GM13977 (cell line): ENCODE data around the gene S100A3.

Source experiments
- DNase-seq: peaks from one replicate; pipeline ENCODE4 v3.0.0; 2012; ENCODE audit warnings: low spot score
- in situ Hi-C: fragments of 300-500 bp; cut with MboI; formaldehyde crosslinking; loops from one replicate; pipeline ENCODE4 v1.12.0; 2022; ENCODE audit warnings: low sequenced_read_pairs, low pct_unique_long_range_greater_than_20kb, mixed read lengths, inconsistent platforms; ENCODE audit not compliant: unreplicated experiment
- TF ChIP-seq, protein P1 (sequence below): IDR thresholded peaks from 2 replicates; pipeline ENCODE4 v1.5.1; 2012; ENCODE audit warnings: mild to moderate bottlenecking, control low read depth; ENCODE audit not compliant: insufficient read depth; ENCODE audit errors: extremely low read depth, missing control alignments

S100A3 gene

DNA sequence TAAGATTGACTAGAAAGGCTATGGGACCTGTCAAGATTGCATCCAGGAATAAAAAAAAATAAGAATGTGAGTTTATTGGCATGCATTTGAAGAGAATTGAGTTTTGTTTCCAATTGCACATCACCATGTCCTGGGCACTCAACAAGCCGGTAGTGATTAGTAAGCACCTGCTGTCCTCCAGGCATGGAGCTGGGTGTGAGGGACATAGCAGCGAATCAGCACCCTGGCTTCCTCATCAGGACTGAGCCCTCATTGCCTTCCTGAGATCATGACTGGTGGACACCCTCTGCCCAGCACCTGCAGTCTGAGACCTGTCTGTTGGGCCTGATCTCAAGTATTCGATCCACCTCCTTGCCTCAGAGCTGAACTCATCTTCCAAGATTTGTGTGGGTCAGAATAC lies 40.0 kb downstream of the S100A3 start:
- TF ChIP-seq, protein P1, sequence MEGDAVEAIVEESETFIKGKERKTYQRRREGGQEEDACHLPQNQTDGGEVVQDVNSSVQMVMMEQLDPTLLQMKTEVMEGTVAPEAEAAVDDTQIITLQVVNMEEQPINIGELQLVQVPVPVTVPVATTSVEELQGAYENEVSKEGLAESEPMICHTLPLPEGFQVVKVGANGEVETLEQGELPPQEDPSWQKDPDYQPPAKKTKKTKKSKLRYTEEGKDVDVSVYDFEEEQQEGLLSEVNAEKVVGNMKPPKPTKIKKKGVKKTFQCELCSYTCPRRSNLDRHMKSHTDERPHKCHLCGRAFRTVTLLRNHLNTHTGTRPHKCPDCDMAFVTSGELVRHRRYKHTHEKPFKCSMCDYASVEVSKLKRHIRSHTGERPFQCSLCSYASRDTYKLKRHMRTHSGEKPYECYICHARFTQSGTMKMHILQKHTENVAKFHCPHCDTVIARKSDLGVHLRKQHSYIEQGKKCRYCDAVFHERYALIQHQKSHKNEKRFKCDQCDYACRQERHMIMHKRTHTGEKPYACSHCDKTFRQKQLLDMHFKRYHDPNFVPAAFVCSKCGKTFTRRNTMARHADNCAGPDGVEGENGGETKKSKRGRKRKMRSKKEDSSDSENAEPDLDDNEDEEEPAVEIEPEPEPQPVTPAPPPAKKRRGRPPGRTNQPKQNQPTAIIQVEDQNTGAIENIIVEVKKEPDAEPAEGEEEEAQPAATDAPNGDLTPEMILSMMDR = no peak
- in situ Hi-C loops = loop anchor here (25.0 kb wide), 1 partner anchor 478 kb away; the partner anchor contains the start of genes JTB, RAB13 and RPS27
- DNase-seq = no peak

DNA sequence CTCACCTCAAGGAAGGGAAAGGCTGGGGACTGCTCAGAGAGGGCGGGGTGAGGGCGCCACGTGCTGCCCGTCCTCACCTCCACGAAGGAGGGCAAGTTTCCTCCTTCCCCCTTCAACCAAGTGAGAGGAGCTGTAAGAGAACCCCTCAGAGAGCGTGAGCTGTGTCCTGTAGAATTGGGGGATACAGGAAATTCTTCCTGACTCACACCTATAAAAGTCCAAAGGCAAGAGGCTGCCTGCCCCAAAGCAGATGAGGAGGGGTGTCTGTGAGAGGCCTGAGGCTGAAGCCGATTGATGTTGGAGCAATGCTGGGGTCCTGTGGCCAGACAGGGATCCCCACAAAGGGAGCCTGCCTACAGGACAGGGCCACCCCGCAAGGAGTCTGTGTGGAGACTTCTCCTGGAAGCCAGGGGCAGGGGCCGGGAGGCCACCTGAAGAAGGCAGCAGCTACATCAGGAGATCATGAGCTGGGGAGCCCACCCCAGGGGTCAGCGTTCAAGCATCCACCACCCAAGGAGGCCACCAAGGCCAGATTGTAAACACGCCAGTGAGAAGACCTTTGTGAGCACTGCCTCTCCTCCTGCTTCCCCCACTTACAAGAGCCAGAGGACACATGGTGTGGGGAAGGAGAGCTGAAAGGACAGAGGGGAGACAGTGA lies 41.0 kb downstream of the S100A3 start:
- in situ Hi-C loops = loop anchor here (25.0 kb wide), 1 partner anchor 479 kb away; the partner anchor contains the start of genes JTB, RAB13 and RPS27
- no peak for DNase-seq
- TF ChIP-seq, protein P1 = no peak

DNA sequence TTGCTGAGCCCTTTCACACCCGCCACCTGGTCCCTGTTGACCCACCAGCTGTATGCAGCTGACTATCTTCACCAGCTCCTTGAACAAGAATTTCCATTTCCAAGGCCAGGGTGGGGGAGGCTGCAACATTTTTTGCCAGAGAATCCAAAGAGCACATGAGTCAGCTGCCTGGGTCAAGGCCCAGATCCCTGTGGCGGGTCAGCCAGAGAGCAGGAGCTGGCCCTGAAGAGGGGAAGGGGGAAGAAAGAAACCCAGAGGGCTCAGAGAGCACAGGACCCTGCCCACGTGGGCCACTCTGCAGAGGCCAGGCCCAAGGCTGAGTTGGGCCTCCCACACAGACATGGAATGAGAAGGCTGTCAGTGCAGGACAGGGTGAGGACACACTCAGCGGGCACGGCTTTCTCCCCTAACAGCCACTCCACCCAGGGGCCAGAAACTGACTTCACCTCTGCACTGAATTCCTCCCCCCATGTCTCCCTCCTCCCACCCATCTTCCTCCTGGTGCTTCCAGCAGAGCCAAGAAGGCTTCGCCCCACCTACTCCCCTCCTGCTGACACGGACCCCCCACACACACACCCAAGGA lies 42.1 kb downstream of the S100A3 start:
- no peak for DNase-seq
- in situ Hi-C loops = loop anchor here (25.0 kb wide), 1 partner anchor 480 kb away; the partner anchor contains the start of genes JTB, RAB13 and RPS27
- TF ChIP-seq, protein P1 = no peak

GRCh38 chr1:153506386-153506785 lies 42.7 kb downstream of the S100A3 start:
- in situ Hi-C loops = loop anchor here (25.0 kb wide), 1 partner anchor 481 kb away; the partner anchor contains the start of genes JTB, RAB13 and RPS27
- DNase-seq = no peak
- TF ChIP-seq, protein P1 = no peak

DNA sequence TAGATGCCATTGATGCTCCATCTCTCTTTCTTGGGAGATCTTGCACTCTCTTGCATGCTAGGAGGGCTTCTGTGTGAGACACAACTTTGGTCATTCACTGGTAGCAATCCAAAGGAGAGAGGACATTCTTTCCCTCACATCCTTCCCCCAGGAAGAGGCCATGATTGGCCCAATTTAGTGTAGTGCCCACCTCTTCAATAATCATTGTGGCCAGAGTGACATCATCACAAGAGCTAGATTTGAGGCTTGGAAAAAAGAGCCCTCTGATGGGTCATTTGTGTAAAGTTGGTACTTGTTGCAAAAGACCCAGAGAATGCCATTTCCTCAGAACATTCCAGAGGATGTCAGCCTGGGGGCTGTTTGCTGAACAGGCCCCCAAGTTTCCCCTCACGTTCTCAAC lies 43.5 kb downstream of the S100A3 start:
- no peak for DNase-seq
- in situ Hi-C loops = loop anchor here (25.0 kb wide), 1 partner anchor 482 kb away; the partner anchor contains the start of genes JTB, RAB13 and RPS27
- TF ChIP-seq, protein P1 = no peak

GRCh38 chr1:153503766-153504165 lies 45.3 kb downstream of the S100A3 start:
- TF ChIP-seq, protein P1 = no peak
- no peak for DNase-seq
- in situ Hi-C loops = loop anchor here (25.0 kb wide), 1 partner anchor 484 kb away; the partner anchor contains the start of genes JTB, RAB13 and RPS27
